NB4 (cell line): Measurements from ENCODE around the gene NLRX1.

ENCODE experiments used
- DNase-seq: peaks from one replicate; pipeline ENCODE4 v3.0.0; 2010; ENCODE audit warnings: low read depth
- H3K4me3 ChIP-seq: one replicate; pipeline ENCODE4 v1.5.1; 2011; ENCODE audit warnings: mild to moderate bottlenecking, low read depth, low read length, moderate library complexity
- CTCF ChIP-seq: IDR thresholded peaks from one replicate; pipeline ENCODE4 v1.5.1; 2012; ENCODE audit warnings: low read depth, low read length
- MAX ChIP-seq: IDR thresholded peaks from 2 replicates; pipeline ENCODE4 v1.6.1; 2011; ENCODE audit warnings: low read depth, low read length
- MYC ChIP-seq: IDR thresholded peaks from 2 replicates; pipeline ENCODE4 v1.6.1; 2011; ENCODE audit warnings: low read depth, low read length
- POLR2A ChIP-seq: IDR thresholded peaks from 2 replicates; pipeline ENCODE4 v1.6.1; 2011; ENCODE audit warnings: mild to moderate bottlenecking; ENCODE audit not compliant: insufficient read length; ENCODE audit errors: extremely low read depth

NLRX1 gene

GRCh38 chr11:119193001-119193400, 24.5 kb downstream of the NLRX1 start:
- no peak for TF ChIP-seq MYC
- no peak for TF ChIP-seq CTCF
- no peak for TF ChIP-seq MAX
- TF ChIP-seq POLR2A, result no peak
- no peak overlapping the region for H3K4me3 ChIP-seq
- DNase-seq, result peak; percentile 55

- no peak for TF ChIP-seq MYC
- no peak for TF ChIP-seq MAX
- no peak for TF ChIP-seq POLR2A
- TF ChIP-seq CTCF, result no peak
- H3K4me3 ChIP-seq, result no peak overlapping the region
- DNase-seq, result no peak
Measured at GRCh38 chr11:119193626-119194025, 25.1 kb downstream of the NLRX1 start.

- TF ChIP-seq POLR2A, result no peak
- TF ChIP-seq MYC, result no peak
- TF ChIP-seq MAX, result no peak
- no peak for TF ChIP-seq CTCF
Measured at GRCh38 chr11:119194811-119195440, 26.4 kb downstream of the NLRX1 start.

GRCh38 chr11:119195680-119196079, 27.2 kb downstream of the NLRX1 start:
- no peak for DNase-seq
- no peak overlapping the region for H3K4me3 ChIP-seq
- TF ChIP-seq MAX (no peak), CTCF (no peak), POLR2A (no peak), MYC (no peak)

More at GRCh38 chr11:119194811-119195440, 26.4 kb downstream of the NLRX1 start:
- H3K4me3 ChIP-seq, result no peak overlapping the region
- no peak for DNase-seq

- TF ChIP-seq POLR2A, result no peak
- TF ChIP-seq MAX, result peak; percentile 76
- peak; percentile 89 for TF ChIP-seq CTCF
- 0 out of 2 replicates have a peak, but pooled peaks have one; percentile 63 for TF ChIP-seq MYC
- no peak overlapping the region for H3K4me3 ChIP-seq
- peak; percentile 95 for DNase-seq
Measured at GRCh38 chr11:119196833-119197483, 28.4 kb downstream of the NLRX1 start.
